Embryonic facial prominence (tissue), 1 donor: Measurements from ENCODE around the gene COG2.
"Not testable (repeated sequence)": the region's sequence is repeated elsewhere in the genome, so short reads cannot be mapped to it uniquely, and the experiment has no call there.

Experiments
- DNase-seq: peaks from one replicate; pipeline ENCODE4 v3.0.0-alpha.2; 2016; ENCODE audit errors: extremely low spot score

Gene COG2

DNA sequence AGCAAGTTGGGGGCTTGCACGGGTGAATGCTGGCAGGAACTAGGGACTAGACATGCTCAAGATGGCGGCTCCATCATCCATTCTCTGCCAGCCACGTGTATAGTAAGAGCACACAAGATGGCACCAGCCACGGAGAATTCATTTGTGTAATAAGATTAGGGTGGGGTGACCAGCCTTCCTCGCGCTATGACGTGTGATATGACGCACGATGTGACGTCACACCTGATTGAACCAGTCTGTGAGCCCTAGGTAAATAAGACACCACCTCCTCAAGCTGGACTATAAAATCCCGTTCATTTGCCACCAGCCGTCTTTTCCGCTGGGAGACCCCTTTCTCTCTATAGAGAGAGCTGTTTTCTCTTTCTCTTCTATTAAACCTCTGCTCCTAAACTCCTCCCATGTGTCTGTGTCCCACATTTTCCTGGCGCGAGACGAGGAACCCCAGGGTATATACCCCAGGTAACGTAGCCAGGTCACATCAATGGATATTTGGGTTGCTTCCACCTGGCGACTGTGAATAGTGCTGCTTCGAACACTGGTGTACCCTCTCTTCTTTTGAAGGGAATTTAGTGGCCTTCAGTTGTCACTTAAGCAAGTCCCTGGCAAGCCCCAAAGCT is 18.1 kb upstream of the COG2 start:
- no peak for DNase-seq

DNA sequence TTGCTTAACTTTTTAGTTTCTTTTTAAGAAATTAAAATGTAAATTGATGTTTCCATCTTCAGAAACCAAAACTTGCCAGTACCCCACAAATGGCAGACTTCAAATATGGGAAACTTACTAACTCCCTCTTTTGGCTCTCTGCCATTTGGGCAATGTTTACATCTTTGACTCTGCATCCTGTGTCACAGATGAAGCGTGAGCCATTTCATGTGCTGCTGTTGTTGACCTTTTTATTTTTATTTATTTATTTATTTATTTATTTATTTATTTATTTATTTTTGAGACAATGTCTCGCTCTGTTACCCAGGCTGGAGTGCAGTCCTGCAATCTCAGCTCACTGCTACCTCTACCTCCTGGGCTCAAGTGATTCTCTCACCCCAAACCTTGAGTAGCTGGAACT is 16.0 kb upstream of the COG2 start:
- DNase-seq: no peak

DNA sequence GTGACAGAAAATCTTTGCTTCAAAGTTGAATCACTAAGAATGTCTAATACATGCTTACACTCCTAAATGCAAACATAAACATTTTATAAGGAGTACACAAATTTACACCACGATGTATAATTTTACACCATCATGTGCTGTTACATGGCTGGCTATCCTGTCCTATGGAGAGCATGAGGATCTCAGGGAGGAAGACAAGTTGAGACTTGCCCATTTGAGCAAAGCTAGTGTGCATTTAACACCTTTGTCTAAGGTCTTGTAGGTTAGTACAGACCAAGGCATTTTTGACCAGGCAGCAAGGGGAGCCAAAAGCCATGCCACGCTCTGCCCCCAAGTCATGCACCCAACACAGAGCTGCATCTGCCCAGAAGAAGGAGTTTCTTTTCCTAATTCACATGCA is 14.5 kb upstream of the COG2 start:
- DNase-seq: no peak

DNA sequence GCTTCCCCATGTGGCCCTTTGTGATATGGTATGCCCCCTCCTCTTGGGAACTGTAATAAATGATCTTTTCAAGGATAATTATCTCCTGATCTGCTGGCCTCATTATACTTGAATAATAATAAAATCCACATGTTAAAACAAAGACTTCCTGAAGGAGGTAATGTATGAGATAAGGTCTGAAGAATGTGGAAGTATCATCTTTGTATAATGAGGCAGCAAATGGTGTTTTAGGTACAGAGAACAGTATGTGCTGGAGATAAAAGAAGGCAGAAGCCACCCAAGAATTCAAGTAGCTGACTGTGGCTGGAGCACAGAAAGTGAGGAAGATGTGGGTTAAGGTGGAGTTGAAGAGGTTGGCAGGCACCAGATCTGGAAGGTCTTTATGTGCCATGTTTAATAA is 12.8 kb upstream of the COG2 start:
- no peak for DNase-seq

DNA sequence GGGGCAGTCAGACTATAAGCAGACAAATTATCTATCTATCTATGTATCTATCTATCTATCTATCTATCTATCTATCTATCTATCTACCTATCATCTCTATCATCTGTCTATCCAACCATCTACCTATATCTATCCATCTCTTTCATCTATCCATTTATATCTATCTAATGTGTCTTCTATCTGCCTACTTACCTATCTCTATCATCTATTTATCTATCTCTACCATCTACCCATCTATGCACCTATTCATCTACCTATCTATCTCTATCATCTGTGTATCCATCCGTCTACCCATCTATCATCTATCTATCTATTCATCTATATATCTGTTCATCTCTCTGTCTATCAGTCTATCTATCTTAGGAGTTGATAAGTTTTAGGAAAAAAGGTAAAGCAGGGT is 10.8 kb upstream of the COG2 start:
- no peak for DNase-seq

DNA sequence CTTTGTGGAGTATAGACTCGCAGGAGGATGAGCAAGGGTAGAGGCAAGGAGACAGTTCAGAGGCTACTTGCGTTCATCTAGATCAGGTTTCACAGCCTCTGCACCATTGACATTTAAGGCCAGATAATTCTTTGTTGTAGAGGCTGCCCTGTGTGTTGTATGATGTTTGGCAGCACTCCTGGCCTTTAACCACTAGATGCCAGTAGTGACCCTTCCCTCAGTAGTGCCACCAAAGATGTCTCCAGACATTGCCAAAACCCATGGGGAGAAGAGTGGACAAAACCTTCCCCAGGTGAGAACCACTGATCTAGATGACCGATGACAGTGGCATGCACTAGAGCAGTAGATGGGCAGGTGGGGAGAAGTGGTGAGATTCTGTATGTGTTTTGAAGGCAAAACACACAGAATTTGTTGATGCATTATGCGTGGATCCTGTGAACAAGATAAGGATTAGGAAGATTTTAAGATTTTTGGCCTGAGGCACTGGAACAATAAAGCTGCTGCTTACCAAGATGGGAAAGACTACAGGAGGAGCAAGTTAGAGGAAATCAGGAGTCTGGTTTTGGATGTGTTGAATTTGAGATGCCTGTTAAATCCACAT is 9.9 kb upstream of the COG2 start:
- no peak for DNase-seq

DNA sequence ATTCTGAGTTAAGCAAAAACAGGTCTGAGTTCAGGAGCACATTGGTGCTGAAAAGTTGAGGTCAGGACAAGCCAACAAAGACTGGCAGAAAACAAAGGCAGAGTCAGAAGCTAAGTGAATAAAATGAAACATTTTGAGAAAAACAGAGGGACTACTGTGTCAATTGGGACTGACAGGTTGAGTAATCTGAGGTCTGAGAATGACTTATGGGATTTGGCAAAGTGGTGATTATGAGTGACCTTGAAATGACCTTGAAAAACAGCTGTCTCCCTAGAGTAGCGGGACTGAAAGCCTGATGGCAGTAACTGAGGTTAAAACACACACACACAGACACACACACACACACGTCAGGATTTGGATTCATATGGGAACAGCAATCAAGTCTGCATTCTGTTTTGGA is 8.8 kb upstream of the COG2 start:
- DNase-seq: no peak

DNA sequence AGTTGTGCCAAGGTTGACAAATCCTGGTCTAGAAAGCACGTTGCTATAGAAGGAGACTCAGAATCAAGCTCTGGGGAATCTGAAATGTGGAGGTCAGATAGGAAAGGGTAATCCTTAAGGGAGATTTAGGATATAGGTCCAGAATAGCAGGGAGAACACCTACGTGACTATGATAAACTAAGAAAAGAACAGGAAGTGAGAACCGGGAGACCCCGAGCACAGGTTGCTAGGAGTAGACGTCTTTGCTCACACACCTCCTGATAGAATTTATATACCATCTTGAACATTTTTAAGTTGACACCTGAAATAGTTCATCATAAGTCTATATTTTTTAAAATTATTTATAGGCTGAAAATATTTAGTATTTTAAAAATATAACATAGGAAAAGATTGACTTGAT is 7.9 kb upstream of the COG2 start:
- DNase-seq: no peak

DNA sequence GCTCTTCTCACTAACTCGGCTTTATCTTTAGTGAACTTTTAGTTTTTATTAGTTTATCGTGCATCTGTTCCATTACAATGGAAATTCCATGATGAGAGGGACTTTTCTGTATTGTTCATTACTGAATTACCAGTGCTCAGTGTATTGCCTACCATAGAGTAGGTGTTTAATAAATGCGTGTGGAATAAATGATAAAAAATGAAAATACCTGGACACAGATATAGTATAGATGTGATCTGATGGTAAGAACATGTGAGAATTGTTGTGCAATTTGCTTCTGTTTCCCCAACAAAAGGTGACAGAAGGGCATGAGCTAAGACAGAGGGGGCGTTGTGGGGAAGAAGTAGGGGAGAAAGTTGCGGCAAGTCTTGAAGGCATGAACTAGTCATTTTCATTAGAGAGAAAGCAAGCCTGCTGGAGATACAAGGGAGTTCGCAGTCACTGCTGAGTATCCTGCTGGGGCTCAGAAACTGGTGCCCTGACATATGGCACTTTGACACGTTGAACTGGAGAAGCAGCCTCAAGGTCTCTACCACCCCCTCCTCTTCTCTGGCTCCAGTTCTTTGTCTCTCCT is 5.6 kb upstream of the COG2 start:
- no peak for DNase-seq

DNA sequence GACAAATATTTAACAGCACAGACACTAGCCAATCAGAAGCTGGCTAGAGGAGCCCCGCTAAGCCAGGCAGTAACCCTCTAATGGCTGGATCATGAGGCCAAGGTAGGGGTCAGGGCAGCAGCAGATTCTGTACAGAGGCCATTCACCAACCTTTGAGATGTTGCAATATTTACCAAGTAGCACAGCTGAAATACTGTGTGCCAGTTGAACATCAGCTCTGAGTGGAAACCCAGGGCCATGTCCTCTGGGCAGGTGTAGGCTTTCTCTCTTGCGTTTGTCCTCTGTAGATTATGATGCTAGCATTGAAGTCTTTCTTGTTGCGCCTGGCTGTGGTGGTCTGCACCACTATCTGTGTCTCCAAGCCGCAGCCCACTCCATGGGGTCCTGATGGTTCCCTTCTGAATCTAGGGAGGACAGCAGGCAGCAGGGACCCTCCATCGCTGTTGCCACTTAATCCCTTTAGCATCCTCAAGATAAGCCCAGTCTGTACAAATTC is 2.5 kb upstream of the COG2 start:
- no peak for DNase-seq

DNA sequence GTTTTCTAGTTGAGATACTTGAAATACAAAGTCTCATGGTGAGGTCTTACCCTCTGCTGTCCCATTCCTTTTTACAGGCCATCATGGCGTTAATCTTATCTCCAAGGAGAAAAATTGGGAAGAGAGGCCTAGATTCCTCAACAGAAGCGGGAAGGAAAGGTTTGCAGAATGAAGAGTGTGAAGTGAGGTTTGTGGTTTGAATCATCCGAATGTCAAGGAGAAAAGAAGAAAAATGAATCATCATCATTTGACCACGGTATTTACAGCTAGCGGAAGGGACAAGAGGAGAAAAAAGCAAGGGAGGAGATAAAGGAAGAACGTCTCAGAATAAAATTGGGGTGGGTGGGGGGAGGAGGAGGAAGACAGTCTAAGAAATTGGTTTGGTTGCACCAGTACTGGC is 935 bp upstream of the COG2 start:
- no peak for DNase-seq

DNA sequence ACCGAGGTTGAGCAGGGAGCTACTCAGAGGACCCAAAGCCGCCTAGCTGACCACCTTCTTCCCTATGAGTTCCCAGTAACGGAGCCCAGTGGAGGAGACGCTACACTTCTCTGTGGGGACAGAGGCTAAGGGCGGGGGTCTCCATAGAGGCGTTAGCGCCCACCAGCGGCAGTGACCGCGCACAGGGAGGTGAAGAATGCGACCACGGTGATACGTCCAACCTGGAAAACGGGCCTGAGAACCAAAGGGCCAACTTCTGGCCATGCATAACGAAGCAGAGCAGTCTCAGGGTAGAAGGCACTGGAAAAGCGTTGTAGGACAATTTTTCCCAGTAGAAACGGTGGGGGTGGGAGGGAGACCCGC is 400 bp upstream of the COG2 start:
- DNase-seq: no peak

DNA sequence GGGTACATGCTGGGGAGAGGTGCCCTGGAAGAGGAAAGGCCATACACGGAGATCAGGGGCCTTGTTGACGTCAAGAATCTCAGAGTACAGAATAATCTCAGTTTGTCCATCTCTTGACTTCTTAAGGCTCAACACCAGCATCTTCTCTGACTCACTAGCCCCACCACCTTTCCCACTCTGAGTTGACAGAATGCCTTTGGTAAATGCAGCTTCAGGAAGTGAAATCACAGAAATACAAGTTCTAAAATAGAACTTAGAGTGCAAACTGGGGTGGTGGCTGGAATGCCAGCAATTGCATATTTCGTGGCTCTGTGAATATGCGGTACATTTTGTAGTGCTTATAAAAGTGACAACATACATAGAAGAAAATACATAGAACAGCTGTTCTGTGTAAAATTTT is 1.6 kb downstream of the COG2 start:
- DNase-seq: no peak

DNA sequence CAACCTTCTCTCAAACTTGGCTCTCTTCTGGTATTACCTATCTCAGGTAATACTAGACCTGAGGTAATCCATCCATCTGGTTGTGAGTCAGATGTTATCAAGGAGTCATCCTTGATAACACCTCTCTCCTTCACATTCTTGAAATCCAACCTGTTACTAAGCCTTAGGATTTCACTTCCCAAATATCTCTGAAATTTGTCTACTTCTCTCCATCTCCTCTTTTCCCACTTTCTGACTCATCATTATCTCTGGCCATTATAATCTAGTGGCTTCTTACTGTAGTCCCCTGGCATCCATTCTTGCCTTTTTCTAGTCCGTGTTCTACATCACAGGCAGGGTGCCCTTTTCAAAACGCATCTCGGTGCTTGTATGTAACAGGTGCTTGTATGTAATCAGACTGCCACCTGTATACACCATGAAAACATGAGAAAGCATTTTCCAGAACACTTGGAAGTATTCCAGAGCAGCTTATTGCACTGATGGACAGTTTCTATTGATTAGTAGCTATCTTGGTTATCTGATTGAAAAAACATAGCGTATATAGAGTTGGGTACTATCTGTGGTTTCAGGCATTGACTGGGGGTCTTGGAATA is 4.5 kb downstream of the COG2 start:
- no peak for DNase-seq

DNA sequence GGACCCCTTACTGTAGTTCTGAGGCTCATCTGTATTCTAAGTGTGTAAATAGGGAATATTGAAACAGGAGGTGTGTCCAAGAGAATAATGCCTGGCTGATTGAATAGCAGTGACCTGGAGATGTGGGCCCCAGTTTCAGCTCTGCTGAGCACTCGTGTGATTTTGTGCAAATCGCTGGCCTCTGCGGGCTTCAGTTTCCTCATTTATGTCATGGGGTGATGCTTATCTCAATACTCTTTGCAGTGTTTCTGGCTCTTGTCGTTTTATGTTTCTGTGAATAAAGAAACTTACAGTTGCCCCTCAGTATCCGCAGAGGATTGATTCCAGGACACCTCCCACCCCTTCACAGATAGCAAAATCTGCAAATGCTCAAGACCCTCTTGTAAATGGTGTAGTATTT is 5.0 kb downstream of the COG2 start:
- no peak for DNase-seq

DNA sequence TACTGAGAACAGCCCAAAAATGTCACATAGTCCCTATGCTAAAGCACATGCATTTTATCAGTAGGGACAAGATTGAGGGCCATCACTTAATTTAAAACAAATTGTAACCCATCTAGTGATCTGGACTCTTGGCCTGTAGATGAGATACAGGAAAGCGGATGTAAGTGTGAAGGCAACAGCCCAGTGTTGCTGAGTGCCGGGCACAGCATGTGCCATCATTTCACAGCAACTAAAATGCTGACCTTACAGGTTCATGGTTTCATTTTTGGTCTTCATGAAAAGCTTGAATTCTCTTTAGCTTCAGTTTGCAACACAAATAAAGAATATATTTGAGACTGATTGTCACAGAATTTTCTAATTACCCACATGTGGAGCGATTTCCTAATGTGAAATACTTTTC is 5.8 kb downstream of the COG2 start:
- DNase-seq: no peak

DNA sequence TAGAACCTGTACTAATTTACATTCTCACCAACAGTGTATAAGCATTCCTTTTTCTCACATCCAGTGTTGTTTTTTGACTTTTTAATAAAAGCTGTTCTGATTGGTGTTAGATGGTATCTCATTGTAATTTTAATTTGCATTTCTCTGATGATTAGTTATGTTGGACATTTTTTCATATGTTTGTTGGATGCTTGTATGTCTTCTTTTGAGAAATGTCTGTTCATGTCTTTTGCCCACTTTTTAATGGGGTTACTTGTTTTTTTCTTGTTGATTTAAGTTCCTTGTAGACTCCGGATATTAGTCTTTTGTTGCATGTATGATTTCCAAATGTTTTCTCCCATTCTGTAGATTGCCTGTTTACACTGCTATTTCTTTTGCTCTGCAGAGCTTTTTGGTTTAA is 8.0 kb downstream of the COG2 start:
- no peak for DNase-seq

DNA sequence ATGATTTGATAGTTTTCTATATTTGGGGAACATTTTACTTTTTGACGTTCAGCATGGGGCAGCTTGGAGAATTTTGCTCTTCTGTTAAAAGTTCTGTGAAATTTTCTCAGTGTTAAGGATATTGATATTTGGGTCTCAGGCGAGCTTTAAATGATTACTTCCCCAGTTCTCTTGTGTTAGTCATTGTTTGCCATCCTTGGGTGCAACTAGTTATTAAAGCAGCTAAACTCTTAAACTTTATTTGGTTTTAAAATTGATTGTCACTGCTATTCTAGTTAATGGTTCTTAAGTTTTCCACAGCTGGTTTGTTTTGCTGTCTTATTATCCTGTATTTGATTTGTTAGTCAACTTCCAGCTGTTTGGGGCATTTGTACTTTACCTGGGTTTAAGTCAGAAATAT is 9.0 kb downstream of the COG2 start:
- DNase-seq: no peak

DNA sequence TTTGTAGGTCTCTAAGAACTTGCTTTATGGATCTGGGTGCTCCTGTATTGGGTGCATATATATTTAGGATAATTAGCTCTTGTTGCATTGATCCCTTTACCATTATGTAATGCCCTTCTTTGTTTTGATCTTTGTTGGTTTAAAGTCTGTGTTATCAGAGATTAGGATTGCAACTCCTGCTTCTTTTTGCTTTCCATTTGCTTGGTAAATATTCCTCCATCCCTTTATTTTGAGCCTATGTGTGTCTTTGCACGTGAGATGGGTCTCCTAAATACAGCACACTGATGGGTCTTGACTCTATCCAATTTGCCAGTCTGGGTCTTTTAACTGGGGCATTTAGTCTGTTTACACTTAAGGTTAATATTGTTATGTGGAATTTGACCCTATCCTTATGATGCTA is 14.4 kb downstream of the COG2 start:
- DNase-seq: not testable (repeated sequence)

DNA sequence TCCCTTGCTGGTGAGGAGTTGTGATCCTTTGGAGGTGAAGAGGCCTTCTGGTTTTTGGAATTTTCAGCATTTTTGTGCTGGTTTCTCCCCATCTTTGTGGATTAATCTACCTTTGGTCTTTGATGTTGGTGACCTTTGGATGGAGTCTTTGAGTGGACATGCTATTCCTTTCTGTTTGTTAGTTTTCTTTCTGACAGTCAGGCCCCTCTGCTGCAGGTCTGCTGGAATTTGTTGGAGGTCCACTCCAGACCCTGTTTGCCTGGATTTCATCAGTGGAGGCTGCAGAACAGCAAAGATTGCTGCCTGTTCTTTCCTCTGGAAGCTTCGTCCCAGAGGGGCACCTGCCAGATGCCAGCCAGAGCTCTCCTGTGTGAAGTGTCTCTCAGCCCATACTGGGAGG is 15.8 kb downstream of the COG2 start:
- not testable (repeated sequence) for DNase-seq

DNA sequence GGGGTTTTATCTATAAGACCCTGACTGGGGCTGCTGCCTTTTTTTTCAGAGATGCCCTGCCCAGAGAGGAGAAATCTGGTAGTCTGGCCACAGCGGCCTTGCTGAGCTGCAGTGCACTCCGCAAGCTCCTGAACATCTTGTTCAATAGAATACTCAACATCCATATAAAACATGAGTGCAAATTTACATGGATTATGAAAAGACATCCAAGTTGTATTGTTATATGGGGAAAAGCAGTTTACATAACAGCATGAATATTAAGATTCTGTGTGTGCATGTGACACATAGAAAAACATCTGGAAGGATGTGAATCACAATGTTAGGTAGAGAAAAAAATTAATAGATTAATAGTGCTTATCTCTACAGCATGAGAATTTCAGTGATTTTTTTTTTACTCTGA is 16.4 kb downstream of the COG2 start:
- no peak for DNase-seq

DNA sequence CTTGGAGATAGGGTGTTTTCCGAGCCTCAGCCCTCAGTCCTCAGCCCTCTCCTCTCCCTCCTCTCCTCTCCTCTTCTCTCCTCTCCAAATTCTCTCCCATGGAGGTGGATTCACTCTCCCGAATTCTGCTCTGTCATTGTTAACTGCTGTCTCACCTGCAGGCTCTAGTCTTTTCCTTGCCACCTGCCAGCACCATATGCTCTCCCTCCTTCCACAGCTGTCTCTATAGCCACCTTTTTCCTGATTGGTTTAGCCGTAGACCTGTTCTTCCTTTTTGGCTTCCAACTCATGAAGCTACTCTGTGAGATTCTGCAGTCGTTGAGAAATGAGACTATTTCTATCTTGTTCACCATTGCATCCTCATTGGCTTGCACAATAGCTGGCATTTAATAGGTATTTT is 19.7 kb downstream of the COG2 start:
- no peak for DNase-seq

DNA sequence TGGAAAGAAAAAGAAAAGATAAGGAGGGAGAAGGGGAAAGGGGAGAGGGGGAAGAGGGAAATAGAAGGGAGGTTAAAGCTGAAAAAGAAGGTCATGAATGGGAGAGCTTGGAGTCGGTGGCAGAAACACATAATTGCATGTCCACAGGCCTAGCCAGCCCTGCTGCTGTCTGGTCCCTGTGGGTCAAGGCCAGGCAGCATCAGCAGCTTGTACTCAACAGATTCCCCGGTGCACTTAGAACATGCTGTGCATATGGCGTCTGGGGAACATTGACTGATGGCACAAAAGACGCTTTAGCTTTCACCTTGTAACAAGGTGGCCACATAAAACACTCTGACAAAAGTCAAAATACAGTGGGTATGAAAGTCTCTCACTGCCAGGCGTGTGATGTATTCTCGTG is 25.9 kb downstream of the COG2 start:
- no peak for DNase-seq
